ENCODE data around the gene KLF11.

Gene KLF11

GRCh38 chr2:10038716-10039115 is 4.6 kb upstream of the KLF11 start:
- TF ChIP-seq POLR2A (IDR thresholded peaks at IDR 0.05; ENCODE audit: low read length) (no peak), GATA1 (IDR thresholded peaks at IDR 0.05; ENCODE audit: low read depth, low read length) (no peak)
- no peak for DNase-seq

GRCh38 chr2:10039658-10040410 is 3.5 kb upstream of the KLF11 start:
- DNase-seq, result no peak
- TF ChIP-seq POLR2A (IDR thresholded peaks at IDR 0.05; ENCODE audit: low read length) (no peak), GATA1 (IDR thresholded peaks at IDR 0.05; ENCODE audit: low read depth, low read length) (no peak)

GRCh38 chr2:10041711-10042110 is 1.6 kb upstream of the KLF11 start:
- no peak for TF ChIP-seq POLR2A (IDR thresholded peaks at IDR 0.05; ENCODE audit: low read length)
- TF ChIP-seq GATA1 (IDR thresholded peaks at IDR 0.05; ENCODE audit: low read depth, low read length), result no peak
- DNase-seq, result no peak

- DNase-seq, result peak; percentile 65 to 73
Observed at GRCh38 chr2:10042301-10043161, 819 bp upstream of the KLF11 start.

GRCh38 chr2:10043906-10044601 is 704 bp downstream of the KLF11 start:
- TF ChIP-seq POLR2A (IDR thresholded peaks at IDR 0.05; ENCODE audit: low read length) (no peak), GATA1 (IDR thresholded peaks at IDR 0.05; ENCODE audit: low read depth, low read length) (no peak)
- peak; percentile 94 to 96 for DNase-seq

More at GRCh38 chr2:10042301-10043161, 819 bp upstream of the KLF11 start:
- TF ChIP-seq POLR2A (IDR thresholded peaks at IDR 0.05; ENCODE audit: low read length), result no peak
- no peak for TF ChIP-seq GATA1 (IDR thresholded peaks at IDR 0.05; ENCODE audit: low read depth, low read length)

- peak in 1 of 2 experiments; percentile 22 for DNase-seq
- TF ChIP-seq GATA1 (IDR thresholded peaks at IDR 0.05; ENCODE audit: low read depth, low read length) (no peak), POLR2A (IDR thresholded peaks at IDR 0.05; ENCODE audit: low read length) (no peak)
Observed at GRCh38 chr2:10045561-10046355, 2.4 kb downstream of the KLF11 start.

GRCh38 chr2:10046931-10047330 is 3.6 kb downstream of the KLF11 start:
- no peak for DNase-seq
- TF ChIP-seq GATA1 (IDR thresholded peaks at IDR 0.05; ENCODE audit: low read depth, low read length) (no peak), POLR2A (IDR thresholded peaks at IDR 0.05; ENCODE audit: low read length) (no peak)

- no peak for DNase-seq
- TF ChIP-seq GATA1 (IDR thresholded peaks at IDR 0.05; ENCODE audit: low read depth, low read length) (no peak), POLR2A (IDR thresholded peaks at IDR 0.05; ENCODE audit: low read length) (no peak)
Observed at GRCh38 chr2:10047616-10048500, 4.5 kb downstream of the KLF11 start.

GRCh38 chr2:10048501-10049171 is 5.3 kb downstream of the KLF11 start:
- TF ChIP-seq POLR2A (IDR thresholded peaks at IDR 0.05; ENCODE audit: low read length) (no peak), GATA1 (IDR thresholded peaks at IDR 0.05; ENCODE audit: low read depth, low read length) (no peak)
- peak; percentile 64 to 80 for DNase-seq

GRCh38 chr2:10052216-10052615 is 8.9 kb downstream of the KLF11 start:
- TF ChIP-seq POLR2A (IDR thresholded peaks at IDR 0.05; ENCODE audit: low read length), result no peak
- no peak for TF ChIP-seq GATA1 (IDR thresholded peaks at IDR 0.05; ENCODE audit: low read depth, low read length)
- no peak for DNase-seq

- TF ChIP-seq GATA1 (IDR thresholded peaks at IDR 0.05; ENCODE audit: low read depth, low read length) (no peak), POLR2A (IDR thresholded peaks at IDR 0.05; ENCODE audit: low read length) (no peak)
- DNase-seq, result no peak
Observed at GRCh38 chr2:10053351-10053750, 10.0 kb downstream of the KLF11 start.

GRCh38 chr2:10054424-10054823 is 11.1 kb downstream of the KLF11 start:
- TF ChIP-seq GATA1 (IDR thresholded peaks at IDR 0.05; ENCODE audit: low read depth, low read length) (no peak), POLR2A (IDR thresholded peaks at IDR 0.05; ENCODE audit: low read length) (no peak)
- no peak for DNase-seq
